KOPT-K1 (cell line): ENCODE measurements around the gene PCNX2.

Source experiments
- H3K27ac ChIP-seq: fragments of 200-600 bp; sonication (generic); 2 replicates; pipeline ENCODE4 v1.5.1; 2016; ENCODE audit warnings: antibody characterized with exemption, mild to moderate bottlenecking, low read depth, low read length; ENCODE audit not compliant: poor library complexity, severe bottlenecking
- H3K36me3 ChIP-seq: fragments of 200-600 bp; sonication (generic); 2 replicates; pipeline ENCODE4 v1.5.1; 2017; ENCODE audit warnings: antibody characterized with exemption, mild to moderate bottlenecking, low read length, moderate library complexity; ENCODE audit not compliant: insufficient read depth
- H3K9me3 ChIP-seq: fragments of 200-600 bp; sonication (generic); 2 replicates; pipeline ENCODE4 v1.5.1; 2017; ENCODE audit warnings: antibody characterized with exemption, low read length, mild to moderate bottlenecking; ENCODE audit not compliant: insufficient read depth, poor library complexity, severe bottlenecking

The PCNX2 gene

GRCh38 chr1:232996143-232996542, 299.4 kb downstream of the PCNX2 start:
- Histone ChIP-seq H3K9me3 (peaks cover 24% of the 10 kb centered on the region), H3K27ac (no peak overlapping the region), H3K36me3 (peaks cover 63% of the 10 kb centered on the region)

DNA sequence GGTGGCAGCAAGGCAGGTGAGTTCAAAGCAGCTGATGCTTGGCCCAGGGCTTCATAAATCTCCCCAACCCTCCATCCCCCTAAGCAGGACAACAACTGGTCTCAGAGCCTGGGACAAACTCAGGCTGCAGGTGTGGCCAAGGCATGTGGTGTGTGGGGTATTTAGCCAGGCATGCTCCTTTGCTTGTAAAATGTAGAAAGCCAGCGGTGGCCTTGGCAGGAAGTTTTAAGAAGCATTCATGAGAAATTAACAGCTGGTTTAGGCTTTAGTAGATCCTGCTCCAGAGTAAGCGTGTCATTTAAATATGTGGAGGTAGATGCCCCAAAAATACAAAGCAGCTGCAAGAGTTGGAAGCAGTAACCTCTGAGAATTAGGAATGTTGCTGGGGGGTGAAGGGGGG, 300.3 kb downstream of the PCNX2 start:
- Histone ChIP-seq H3K27ac (no peak overlapping the region), H3K36me3 (peaks cover 55% of the 10 kb centered on the region), H3K9me3 (peaks cover 24% of the 10 kb centered on the region)

GRCh38 chr1:232993555-232993954, 302.0 kb downstream of the PCNX2 start:
- Histone ChIP-seq H3K27ac (no peak overlapping the region), H3K9me3 (peaks cover 24% of the 10 kb centered on the region), H3K36me3 (peaks cover 43% of the 10 kb centered on the region)

- peaks cover 24% of the 10 kb centered on the region for H3K9me3 ChIP-seq
- peaks cover 30% of the 10 kb centered on the region for H3K36me3 ChIP-seq
- H3K27ac ChIP-seq = no peak overlapping the region
These were observed 303.3 kb downstream of the PCNX2 start for GRCh38 chr1:232992227-232992626.

- Histone ChIP-seq H3K27ac (peak overlapping the region; percentile 53), H3K9me3 (peaks cover 24% of the 10 kb centered on the region), H3K36me3 (peaks cover 23% of the 10 kb centered on the region)
These were observed 304.3 kb downstream of the PCNX2 start for GRCh38 chr1:232991238-232991637.

- peak overlapping the region; percentile 53 for H3K27ac ChIP-seq
- H3K36me3 ChIP-seq = peaks cover 23% of the 10 kb centered on the region
- peaks cover 24% of the 10 kb centered on the region for H3K9me3 ChIP-seq
These were observed 305.1 kb downstream of the PCNX2 start for GRCh38 chr1:232990176-232991128.

- Histone ChIP-seq H3K9me3 (peaks cover 13% of the 10 kb centered on the region), H3K36me3 (peaks cover 7% of the 10 kb centered on the region; the same call in 1 of the 2 replicates), H3K27ac (no peak overlapping the region)
These were observed 306.9 kb downstream of the PCNX2 start for GRCh38 chr1:232988572-232989040.

DNA sequence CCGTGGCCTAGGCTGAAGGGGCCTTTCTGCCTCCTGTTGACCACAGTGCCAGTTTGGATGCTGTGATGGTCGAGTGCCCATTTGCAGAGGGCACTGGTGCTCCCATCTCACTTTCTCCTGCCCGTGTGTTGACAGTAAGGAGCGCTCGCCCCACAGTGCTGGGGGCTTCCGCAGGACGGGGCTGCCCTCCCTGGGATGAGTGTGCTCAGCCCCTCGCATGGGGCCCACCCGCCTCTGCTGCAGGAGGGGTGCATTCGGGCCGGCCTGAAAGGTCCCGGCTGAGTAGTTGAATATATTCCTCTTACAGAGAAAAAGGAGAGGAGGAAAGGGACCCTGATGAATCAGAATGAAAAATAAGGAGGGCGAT, 307.8 kb downstream of the PCNX2 start:
- H3K9me3 ChIP-seq = peaks cover 4% of the 10 kb centered on the region
- H3K36me3 ChIP-seq = 0 out of 2 replicates have a peak, but pooled peaks cover 3% of the 10 kb centered on the region
- H3K27ac ChIP-seq = no peak overlapping the region

GRCh38 chr1:232987046-232987773, 308.3 kb downstream of the PCNX2 start:
- Histone ChIP-seq H3K9me3 (no peaks in the 10 kb centered on the region), H3K36me3 (0 out of 2 replicates have a peak, but pooled peaks cover 3% of the 10 kb centered on the region), H3K27ac (no peak overlapping the region)

DNA sequence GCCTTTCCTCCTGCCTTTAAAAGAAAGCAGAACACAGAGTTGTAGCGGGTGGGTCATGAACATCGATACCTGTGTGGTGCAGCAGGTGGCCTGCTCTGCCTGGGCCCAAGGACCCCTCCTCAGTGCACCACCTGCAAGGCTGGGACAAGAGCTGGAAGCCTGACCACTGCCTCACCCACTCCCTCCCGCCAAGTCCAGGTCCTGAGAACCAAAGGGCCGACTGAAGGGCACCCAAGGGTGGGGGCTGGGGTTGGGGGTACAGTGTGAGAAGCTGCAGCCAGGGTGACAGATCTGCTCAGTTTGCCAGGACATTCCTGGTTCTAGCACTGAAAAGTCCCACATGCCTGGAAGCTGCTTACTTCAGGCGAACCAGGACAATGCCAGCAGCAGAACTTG, 309.0 kb downstream of the PCNX2 start:
- H3K36me3 ChIP-seq = no peaks in the 10 kb centered on the region
- H3K9me3 ChIP-seq = no peaks in the 10 kb centered on the region
- H3K27ac ChIP-seq = no peak overlapping the region

- no peak overlapping the region for H3K27ac ChIP-seq
- H3K9me3 ChIP-seq = no peaks in the 10 kb centered on the region
- H3K36me3 ChIP-seq = no peaks in the 10 kb centered on the region
These were observed 309.5 kb downstream of the PCNX2 start for GRCh38 chr1:232985882-232986526.

DNA sequence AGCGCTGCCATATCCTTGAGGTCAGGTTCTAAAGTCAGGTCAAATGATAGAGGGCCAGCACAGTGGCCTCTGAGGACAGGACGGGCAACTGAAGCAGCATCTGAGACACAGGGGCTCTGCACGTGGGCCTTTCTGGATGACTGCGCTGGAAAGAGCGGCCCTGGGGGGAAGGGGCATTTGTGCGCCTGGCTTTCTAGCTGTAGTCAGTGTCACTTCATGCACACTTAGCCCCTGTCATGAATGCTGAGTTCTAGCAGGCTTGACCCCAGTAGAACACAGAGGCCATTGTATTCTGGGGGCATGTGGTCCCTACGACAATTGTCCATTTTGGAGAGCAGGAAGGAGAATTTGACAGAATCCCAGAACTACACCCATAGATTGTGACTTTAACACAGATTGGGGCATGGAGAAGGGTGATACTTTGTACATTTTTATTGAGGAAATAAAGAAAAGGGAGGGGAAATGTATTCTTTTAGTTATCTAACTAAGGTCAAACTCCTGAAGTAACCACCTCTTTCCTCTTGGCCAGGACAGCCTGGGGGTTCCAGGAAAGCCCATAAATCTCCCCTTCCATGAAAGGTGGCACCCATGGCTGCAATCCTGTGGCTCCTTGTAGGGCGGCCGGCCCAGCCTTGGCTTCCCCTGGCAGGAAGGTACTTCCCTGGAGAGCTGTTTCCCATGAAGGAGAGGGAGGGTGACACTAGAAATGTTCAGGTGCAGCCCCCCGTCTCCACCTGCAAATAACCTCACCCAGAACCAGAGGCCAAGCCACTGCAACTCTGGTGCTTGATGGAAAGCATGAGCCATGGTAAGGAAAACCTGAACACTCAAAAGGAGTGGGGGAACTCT, 310.7 kb downstream of the PCNX2 start:
- Histone ChIP-seq H3K9me3 (no peaks in the 10 kb centered on the region), H3K27ac (no peak overlapping the region), H3K36me3 (0 out of 2 replicates have a peak, but pooled peaks cover 8% of the 10 kb centered on the region)

- peaks cover 16% of the 10 kb centered on the region for H3K36me3 ChIP-seq
- no peaks in the 10 kb centered on the region for H3K9me3 ChIP-seq
- H3K27ac ChIP-seq = no peak overlapping the region
These were observed 311.5 kb downstream of the PCNX2 start for GRCh38 chr1:232983817-232984567.

DNA sequence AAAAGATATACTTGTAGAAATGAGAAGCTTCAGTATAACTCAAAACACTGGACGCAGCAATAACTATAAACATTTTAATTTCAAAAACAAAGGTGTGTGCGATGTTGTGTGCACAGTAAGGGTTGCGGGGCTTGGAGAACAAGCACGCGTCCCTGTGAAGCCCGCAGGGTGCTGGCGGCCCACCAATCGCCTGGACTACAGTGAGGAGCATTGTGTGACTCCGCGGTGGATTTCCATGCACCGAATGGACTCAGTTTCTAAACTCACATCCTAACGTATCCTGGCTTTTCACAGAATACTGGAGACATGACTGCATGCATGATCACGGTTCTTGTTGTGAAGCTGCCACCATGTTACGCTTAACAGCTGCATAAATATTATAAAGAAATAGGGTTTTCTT, 312.1 kb downstream of the PCNX2 start:
- H3K27ac ChIP-seq = no peak overlapping the region
- no peaks in the 10 kb centered on the region for H3K9me3 ChIP-seq
- peaks cover 22% of the 10 kb centered on the region for H3K36me3 ChIP-seq
